ENCODE data around the gene ACAP2.

- TF ChIP-seq POLR2A (IDR thresholded peaks at IDR 0.05; ENCODE audit: low read depth, low read length) (no peak), POLR2AphosphoS5 (IDR thresholded peaks at IDR 0.05; ENCODE audit: low read depth, low read length) (no peak), TAF1 (IDR thresholded peaks at IDR 0.05; ENCODE audit: borderline replicate concordance, low read depth, low read length) (no peak)
Observed at GRCh38 chr3:195407531-195408409, 35.0 kb downstream of the ACAP2 start.

Measured in GM12892 (cell line).